Testis (tissue), 3 donors: Measurements from ENCODE around the gene HOXB8. TPM values are rescaled to one million over a fixed set of nuclear protein-coding genes. Genes with fewer than 3 reads are reported as not detected.

ENCODE experiments used
- DNase-seq: peaks from one replicate; pipeline ENCODE4 v3.0.0-alpha.2; 2019
- H3K27ac ChIP-seq, 2 donors: fragments of 200-600 bp; sonication (generic); one replicate each; pipeline ENCODE4 v1.5.1; 2019
- H3K27me3 ChIP-seq: fragments of 200-600 bp; sonication (generic); one replicate; pipeline ENCODE4 v1.5.1; 2019
- H3K36me3 ChIP-seq: fragments of 200-600 bp; sonication (generic); one replicate; pipeline ENCODE4 v1.5.1; 2017; ENCODE audit warnings: low read depth; ENCODE audit errors: missing control alignments
- H3K4me1 ChIP-seq: fragments of 200-600 bp; sonication (generic); one replicate; pipeline ENCODE4 v1.5.1; 2019
- H3K4me3 ChIP-seq, 2 donors: fragments of 200-600 bp; sonication (generic); one replicate each; pipeline ENCODE4 v1.5.1; 2017 to 2019
- H3K9me3 ChIP-seq: fragments of 200-600 bp; sonication (generic); one replicate; pipeline ENCODE4 v1.5.1; 2017
- CTCF ChIP-seq, 3 experiments: fragments of 450-650 bp in 2 of 3; fragments of 200-600 bp in 1 of 3; sonication (generic) in 1 of 3; IDR thresholded peaks; one replicate each; pipeline ENCODE4 v1.5.1; 2016 to 2019; ENCODE audit warnings: antibody characterized with exemption in 3 of 3, mild to moderate bottlenecking in 2 of 3, moderate library complexity in 1 of 3
- POLR2A ChIP-seq: fragments of 450-650 bp; IDR thresholded peaks from one replicate; pipeline ENCODE4 v1.6.1; 2017; ENCODE audit warnings: antibody characterized with exemption, mild to moderate bottlenecking, moderate library complexity
- WGBS, 2 donors: methylation state at CpG; one replicate each; pipeline ENCODE4 v1.1.5; 2018; 5-methylcytosine and 5-hydroxymethylcytosine counted together
- intact Hi-C: fragments of 100-400 bp; cut with DNase I; formaldehyde crosslinking; loops from one replicate; pipeline ENCODE4 v1.15.1; 2023; ENCODE audit warnings: low total_unique reads
- polyA plus RNA-seq: library from polyadenylated mRNA; stranded (reverse); fragments of 350-450 nt; fragmentation: Illumina TruSeq; extraction: RNeasy Lipid Tissue Mini Kit (QIAGEN cat#74804); gene quantifications from one replicate; pipeline ENCODE4 v1.2.3, GENCODE V29; 2014; ENCODE audit warnings: low read depth, low replicate concordance; ENCODE audit not compliant: insufficient read depth
- total RNA-seq, 2 donors: library from RNA; depleted of rRNA; stranded (reverse); fragments of >200 nt; gene quantifications; one replicate each; pipeline ENCODE4 v1.2.3, GENCODE V29; 2016

The HOXB8 gene
- total and polyA plus RNA-seq, 3 donors from 2014 or later, result 1.2 to 2.7 (median 2.0) TPM

- TF ChIP-seq CTCF (IDR thresholded peaks at IDR 0.05) (no peak), POLR2A (no peak)
- Histone ChIP-seq H3K4me1 (peaks cover 10% of the 10 kb centered on the region), H3K4me3 (no peak overlapping the region), H3K27ac (no peak overlapping the region), H3K36me3 (no peaks in the 10 kb centered on the region), H3K9me3 (no peaks in the 10 kb centered on the region), H3K27me3 (peaks cover 7% of the 10 kb centered on the region)
- DNase-seq, result no peak
- intact Hi-C loops, result no loop called here
- WGBS, 2 donors, result 28 to 29% methylated on average over 36 to 41 of the region's 41 CpGs
These were observed 8.9 kb downstream of the HOXB8 start for GRCh38 chr17:48605991-48606891.

DNA sequence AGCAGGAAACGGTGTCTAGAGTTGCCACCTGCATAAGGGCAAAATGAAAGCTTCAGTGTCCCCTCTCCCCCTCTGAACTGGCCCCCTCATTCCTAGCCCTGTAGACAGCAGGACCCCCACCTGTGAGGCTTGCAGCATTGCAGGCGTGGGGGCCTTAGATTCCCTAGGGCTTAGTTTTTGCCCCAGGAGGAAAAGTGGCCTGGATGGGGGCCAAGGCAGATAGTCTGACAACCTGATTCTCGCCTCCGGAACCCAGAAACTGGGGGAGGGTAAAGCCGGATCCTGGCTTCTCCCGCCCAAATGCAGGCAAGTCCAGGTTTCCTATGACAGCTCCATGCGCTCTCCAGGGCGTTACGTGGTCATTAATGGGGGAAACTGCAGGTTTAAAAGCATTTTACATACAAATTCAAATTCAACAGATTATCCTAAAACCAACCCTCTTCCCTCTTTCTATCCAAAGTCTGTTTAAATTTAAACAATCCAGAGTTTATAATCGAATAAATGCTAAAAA is 9.6 kb downstream of the HOXB8 start:
- Histone ChIP-seq H3K9me3 (no peaks in the 10 kb centered on the region), H3K27me3 (peaks cover 7% of the 10 kb centered on the region), H3K4me1 (peaks cover 9% of the 10 kb centered on the region), H3K4me3 (no peak overlapping the region), H3K36me3 (no peaks in the 10 kb centered on the region), H3K27ac (no peak overlapping the region)
- TF ChIP-seq POLR2A (no peak), CTCF (IDR thresholded peaks at IDR 0.05) (no peak)
- intact Hi-C loops, result no loop called here
- 20 to 23% methylated on average over 10 of the region's 10 CpGs for WGBS, 2 donors
- no peak for DNase-seq

DNA sequence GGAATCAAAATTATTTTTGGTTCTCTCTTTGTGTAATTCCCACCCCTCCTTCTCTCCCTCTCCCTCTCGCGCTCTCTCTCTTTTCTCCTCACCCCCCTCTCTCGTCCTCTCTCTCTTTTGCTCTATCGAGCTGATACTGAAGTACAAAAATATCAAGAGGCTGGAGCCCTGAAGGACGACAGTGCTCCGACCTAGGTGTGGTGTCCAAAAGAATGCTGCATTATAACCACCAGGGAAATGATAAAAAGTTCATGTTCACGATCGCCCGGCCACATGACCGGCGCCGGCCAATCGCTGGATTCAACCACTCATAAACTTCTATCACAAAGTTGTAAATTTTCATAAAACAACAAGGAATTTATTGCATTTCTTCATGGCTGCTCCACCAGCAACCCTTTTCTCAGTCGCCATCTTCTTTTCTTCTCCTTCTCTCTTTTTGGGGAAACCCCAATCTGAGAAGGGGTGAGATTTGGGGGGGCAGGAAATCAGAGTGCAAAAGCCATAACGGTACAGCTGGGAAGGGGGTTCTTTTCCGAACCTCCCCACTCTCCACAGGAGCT is 10.2 kb downstream of the HOXB8 start, which contains the start of gene HOXB6:
HOXB6 (minus strand) TSS at position 217 of the 560 bp plus-strand sequence. CDS start 6,836 bp downstream, outside the sequence.
- DNase-seq, result no peak
- peaks cover 7% of the 10 kb centered on the region for H3K27me3 ChIP-seq
- H3K36me3 ChIP-seq, result no peaks in the 10 kb centered on the region
- TF ChIP-seq CTCF (IDR thresholded peaks at IDR 0.05) (no peak), POLR2A (no peak)
- intact Hi-C loops, result no loop called here
- H3K9me3 ChIP-seq, result no peaks in the 10 kb centered on the region
- 3 to 5% methylated on average over 16 of the region's 16 CpGs for WGBS, 2 donors
- no peak within 1 kb of the TSS for H3K27ac ChIP-seq
- peaks cover 4% of the 10 kb centered on the region for H3K4me1 ChIP-seq
- H3K4me3 ChIP-seq, result no peak within 1 kb of the TSS

DNA sequence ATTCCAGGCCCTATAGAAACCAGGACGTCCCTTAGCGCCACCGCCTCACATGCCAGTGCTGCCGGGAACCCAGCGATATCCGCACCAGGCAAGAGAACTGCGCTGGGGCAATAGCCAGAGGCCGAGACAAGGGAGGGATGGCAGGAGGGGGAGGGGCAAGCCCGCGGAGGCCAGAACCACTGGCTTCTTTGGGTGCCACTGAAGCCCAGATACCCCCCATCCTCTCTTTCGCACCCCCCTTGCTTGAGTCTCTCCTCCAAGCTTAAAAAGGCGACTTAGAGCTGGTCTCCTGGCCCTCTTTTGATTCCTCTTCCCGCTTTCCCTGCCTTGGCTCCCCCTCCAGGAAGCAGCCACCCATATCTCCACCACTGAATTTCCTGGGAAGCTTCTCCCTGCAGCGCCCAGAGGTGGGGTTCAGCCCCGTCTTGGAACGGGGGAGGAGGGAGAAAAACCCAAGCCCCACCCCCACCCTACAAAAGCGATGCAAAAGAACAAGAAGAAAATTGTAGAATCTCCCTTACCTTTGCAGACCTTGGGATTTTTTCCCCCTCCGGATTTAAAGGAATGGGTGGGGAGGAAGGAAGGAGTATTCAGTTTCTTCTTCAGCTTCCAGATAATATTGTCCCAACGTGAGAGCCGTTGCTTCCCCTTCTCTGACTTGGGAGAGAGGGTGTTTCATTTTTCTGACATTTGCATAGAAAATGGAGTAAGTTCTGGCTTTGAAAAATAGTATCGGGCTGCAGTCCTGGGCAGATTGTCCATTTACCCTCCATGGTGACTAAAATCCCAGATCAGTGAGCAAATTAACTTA is 10.9 kb downstream of the HOXB8 start:
- Histone ChIP-seq H3K9me3 (no peaks in the 10 kb centered on the region), H3K27me3 (peaks cover 7% of the 10 kb centered on the region), H3K4me1 (peaks cover 4% of the 10 kb centered on the region), H3K36me3 (no peaks in the 10 kb centered on the region), H3K4me3 (no peak overlapping the region), H3K27ac (no peak overlapping the region)
- intact Hi-C loops, result no loop called here
- DNase-seq, result no peak
- WGBS, 2 donors, result 3% methylated on average over 19 to 21 of the region's 21 CpGs
- TF ChIP-seq POLR2A (no peak), CTCF (IDR thresholded peaks at IDR 0.05) (no peak)
